ENCODE data around the gene NUDT14. TPM values are rescaled to one million over a fixed set of nuclear protein-coding genes. Genes with fewer than 3 reads are reported as not detected.

The NUDT14 gene
- total and polyA plus RNA-seq, 2 of the 4 experiments (the other 2 are of a cell fraction) = 5.6 to 9.3 TPM

- no peak overlapping the region for H3K9ac ChIP-seq (ENCODE audit: low read depth, low read length)
- TF ChIP-seq RFX5 (IDR thresholded peaks at IDR 0.05; ENCODE audit: low read depth, low read length) (no peak), CHD1 (IDR thresholded peaks at IDR 0.05; ENCODE audit: low read depth, low read length) (no peak), RCOR1 (IDR thresholded peaks at IDR 0.05; ENCODE audit: insufficient replicate concordance, low read length) (no peak), FOS (IDR thresholded peaks at IDR 0.05; ENCODE audit: low read depth, low read length) (no peak), MAFK (IDR thresholded peaks at IDR 0.05; ENCODE audit: low read depth, low read length) (no peak), USF2 (IDR thresholded peaks at IDR 0.05; ENCODE audit: low read depth, low read length) (no peak), BHLHE40 (IDR thresholded peaks at IDR 0.05; ENCODE audit: low read depth, low read length) (no peak), MXI1 (IDR thresholded peaks at IDR 0.05; ENCODE audit: borderline replicate concordance, low read depth, low read length) (no peak), RAD21 (IDR thresholded peaks at IDR 0.05; ENCODE audit: low read length) (no peak), NFE2L2 (IDR thresholded peaks at IDR 0.05; ENCODE audit: low read depth, low read length) (no peak), ELK1 (IDR thresholded peaks at IDR 0.05; ENCODE audit: borderline replicate concordance, low read depth, low read length) (no peak)
- no peak overlapping the region for H3K27ac ChIP-seq (ENCODE audit: insufficient read depth, low read length)
- H3K23ac ChIP-seq (ENCODE audit: low read depth, low read length) = no peak overlapping the region
- no peaks in the 10 kb centered on the region; the same call in 1 of the 2 replicates for H3K9me1 ChIP-seq (ENCODE audit: insufficient read depth, low read length)
- H3K4me2 ChIP-seq (ENCODE audit: low read depth, low read length) = no peak overlapping the region
- H3K27me3 ChIP-seq (ENCODE audit: control insufficient read depth, insufficient read depth, low read length) = peaks cover 59% of the 10 kb centered on the region
- DNase-seq (no peak), ATAC-seq (ENCODE audit: low read depth) (no peak)
- no peaks in the 10 kb centered on the region for H3K79me1 ChIP-seq (ENCODE audit: low read depth in 1 of 2, low read length in 2 of 2)
- H4K5ac ChIP-seq (ENCODE audit: low read depth, low read length) = no peak overlapping the region
- in situ Hi-C loops (cut with MboI; ENCODE audit: low sequenced_read_pairs) (no loop called here), dilution Hi-C loops (cut with HindIII; ENCODE audit: low sequenced_read_pairs, unreplicated experiment) (no loop called here), intact Hi-C loops (cut with micrococcal nuclease) (no loop called here)
- ChIA-PET POLR2A (ENCODE audit: unreplicated experiment) (no interaction called here), CTCF (no interaction called here)
- no peak overlapping the region for H4K8ac ChIP-seq (ENCODE audit: low read depth in 2 of 2, low read length in 2 of 2)
- H4K20me1 ChIP-seq (ENCODE audit: insufficient read depth, low read length) = no peaks in the 10 kb centered on the region
- no peak overlapping the region for H2AK9ac ChIP-seq (replicated peaks; ENCODE audit: low read depth, low read length, poor library complexity)
- H4K91ac ChIP-seq (ENCODE audit: insufficient read depth, low read depth, low read length) = no peak overlapping the region
- H3K14ac ChIP-seq (replicated peaks; ENCODE audit: low read depth, low read length) = no peak overlapping the region
- H3K56ac ChIP-seq (ENCODE audit: extremely low read depth, insufficient read depth, low read length) = no peak overlapping the region
- H3K4me3 ChIP-seq (ENCODE audit: insufficient read depth, low read depth, low read length) = no peak overlapping the region
- H2AK5ac ChIP-seq (ENCODE audit: low read depth, low read length) = no peak overlapping the region
- no TSS peak for BruUV-seq (replicated peaks)
- no peak overlapping the region for H3K4ac ChIP-seq (ENCODE audit: low read depth, low read length)
- H3K36me3 ChIP-seq (ENCODE audit: control insufficient read depth, insufficient read depth, low read length) = no peaks in the 10 kb centered on the region
- no peaks in the 10 kb centered on the region for H3K4me1 ChIP-seq (ENCODE audit: control insufficient read depth, insufficient read depth, low read length)
- no peak overlapping the region for H2BK20ac ChIP-seq (ENCODE audit: low read depth, low read length)
- WGBS, 2 experiments (ENCODE audit: extremely low coverage in 2 of 2, insufficient read length in 1 of 2) = 86% methylated on average over 1 of the region's 5 CpGs; no CpG with 5 or more reads in 1 of the 2 experiments
- H2AFZ ChIP-seq (replicated peaks; ENCODE audit: low read length, poor library complexity) = no peak overlapping the region
- no peak overlapping the region for H3K18ac ChIP-seq (ENCODE audit: low read depth, low read length)
- no peak overlapping the region for H2BK5ac ChIP-seq (ENCODE audit: low read depth, low read length, poor library complexity, severe bottlenecking)
- H2BK120ac ChIP-seq (ENCODE audit: low read depth, low read length) = no peak overlapping the region
- no peak overlapping the region for H2BK15ac ChIP-seq (ENCODE audit: low read depth, low read length)
- peaks cover 14% of the 10 kb centered on the region for H3K9me3 ChIP-seq (ENCODE audit: control insufficient read depth, insufficient read depth, low read length)
Observed at GRCh38 chr14:105123064-105123665, 57.9 kb downstream of the NUDT14 start.
